ENCODE data around the gene LRP5. TPM values are rescaled to one million over a fixed set of nuclear protein-coding genes. Genes with fewer than 3 reads are reported as not detected.
"Not testable (repeated sequence)": the region's sequence is repeated elsewhere in the genome, so short reads cannot be mapped to it uniquely, and the experiment has no call there.

LRP5 gene
- total and polyA plus RNA-seq, 4 experiments from 2014 or later: 0.61 to 1.9 (median 1.4) TPM; not detected in 1

DNA sequence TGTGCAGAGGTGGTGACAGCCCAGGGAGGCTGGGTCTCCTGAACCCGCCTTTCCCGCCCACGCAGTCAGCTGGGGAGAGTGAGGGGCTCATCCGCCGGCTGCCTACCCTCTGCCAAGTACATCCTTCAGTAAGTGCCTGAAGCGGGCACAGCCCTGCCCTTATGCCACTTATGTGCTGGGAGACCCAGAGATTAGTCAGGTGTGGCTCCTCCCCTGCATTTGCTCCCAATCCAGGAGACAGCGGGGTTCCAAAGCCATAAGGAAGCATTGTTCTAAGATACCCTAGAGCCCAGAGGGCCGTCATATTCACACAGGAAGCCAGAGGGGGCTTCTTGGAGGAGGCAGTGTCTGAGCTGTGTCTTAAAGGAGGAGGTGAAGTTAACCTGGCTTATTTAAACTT lies 142.4 kb downstream of the LRP5 start:
- no peak for DNase-seq
- H3K27me3 Mint-ChIP-seq: no peaks in the 10 kb centered on the region
- H3K4me1 Mint-ChIP-seq: peaks cover 0 to 2% (median under 1%) of the 10 kb centered on the region in 4 donors
- Histone ChIP-seq H3K36me3 (ENCODE audit: insufficient read depth, low read length) (no peaks in the 10 kb centered on the region), H3K27ac (ENCODE audit: low read depth, low read length) (no peak overlapping the region), H3K4me3 (ENCODE audit: low read length in 2 of 2) (no peak overlapping the region), H3K27me3 (ENCODE audit: insufficient read depth, low read length) (no peaks in the 10 kb centered on the region), H3K4me1 (ENCODE audit: insufficient read depth, low read length) (peaks cover 5% of the 10 kb centered on the region), H3K9me3 (ENCODE audit: control insufficient read depth in 1 of 2, low read length in 2 of 2) (no peaks in the 10 kb centered on the region)
- peaks cover 0 to 1% (median 0%) of the 10 kb centered on the region in 8 donors for H3K9me3 Mint-ChIP-seq
- no peak overlapping the region for H3K4me3 Mint-ChIP-seq
- no peak overlapping the region for H3K27ac Mint-ChIP-seq
- H3K36me3 Mint-ChIP-seq: no peaks in the 10 kb centered on the region
- POLR2A ChIA-PET (ENCODE audit: partially characterized antibody): no interaction called here
- intact Hi-C loops (cut with micrococcal nuclease): no loop called here
- CTCF ChIA-PET (ENCODE audit: partially characterized antibody): no interaction called here

DNA sequence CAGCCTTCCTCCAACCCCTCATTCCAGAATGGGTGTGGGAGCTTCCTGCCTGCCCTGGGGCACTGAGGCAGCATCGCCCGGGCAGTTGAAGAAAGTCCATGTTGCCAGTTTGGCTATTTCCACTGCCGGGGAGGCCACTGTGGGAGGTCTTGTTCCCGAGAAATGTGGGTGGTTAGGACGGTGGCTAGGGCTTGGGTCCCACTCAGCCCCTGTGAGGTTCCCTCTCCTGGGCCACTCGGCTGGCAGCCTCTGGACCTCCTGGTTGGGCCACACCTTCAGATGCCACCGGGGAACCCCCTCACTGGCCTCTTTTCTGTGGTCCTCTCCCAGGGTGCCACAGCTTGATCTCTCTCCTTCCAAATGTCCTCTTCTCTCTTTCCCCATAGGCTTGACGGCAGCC lies 143.1 kb downstream of the LRP5 start:
- peaks cover 0 to 6% of the 10 kb centered on the region in 2 donors for H3K27me3 Mint-ChIP-seq
- peak overlapping the region in 1 of 7 donors; percentile 38 for H3K27ac Mint-ChIP-seq
- CTCF ChIA-PET (ENCODE audit: partially characterized antibody): no interaction called here

DNA sequence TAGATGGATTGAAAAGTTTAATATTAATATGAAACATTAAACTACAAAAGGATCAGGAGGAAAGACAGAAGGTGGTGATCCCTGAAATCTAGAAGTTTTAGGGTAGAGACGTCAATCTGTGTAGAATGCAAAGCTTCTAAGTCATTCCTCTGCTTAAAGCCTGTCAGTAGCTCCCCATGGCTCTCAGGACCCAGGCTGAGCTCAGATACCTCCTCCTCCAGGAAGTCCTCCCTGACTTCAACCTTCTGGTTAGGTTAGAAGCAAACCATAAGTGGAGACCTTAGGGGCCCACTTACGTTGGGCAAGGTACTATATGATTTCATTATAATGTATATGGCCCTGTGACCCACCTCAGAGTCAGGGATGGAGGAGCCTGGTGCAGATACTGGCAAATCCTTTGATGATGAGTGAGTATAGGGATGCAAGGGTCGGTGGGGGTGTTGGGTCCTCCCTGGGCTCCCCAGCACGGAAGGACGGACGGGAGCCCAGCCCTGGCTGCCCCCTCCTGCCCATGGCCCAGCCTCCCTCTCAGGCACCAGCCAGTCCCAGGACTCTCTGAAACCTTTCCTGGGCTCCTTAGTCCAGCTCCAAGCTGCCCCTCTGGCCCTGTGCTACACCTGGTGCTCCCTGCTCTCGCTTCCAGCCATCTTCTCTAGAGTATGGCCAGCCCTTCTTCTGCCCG lies 145.0 kb downstream of the LRP5 start:
- peaks cover 0 to 6% of the 10 kb centered on the region in 2 donors for H3K27me3 Mint-ChIP-seq
- POLR2A ChIA-PET (ENCODE audit: partially characterized antibody): no interaction called here

More for the DNA sequence above, 143.1 kb downstream of the LRP5 start:
- no peak overlapping the region for H3K4me3 Mint-ChIP-seq
- intact Hi-C loops (cut with micrococcal nuclease): no loop called here
- H3K4me1 ChIP-seq (ENCODE audit: insufficient read depth, low read length): peaks cover 7% of the 10 kb centered on the region
- no peaks in the 10 kb centered on the region for H3K36me3 ChIP-seq (ENCODE audit: insufficient read depth, low read length)
- no peak overlapping the region for H3K4me3 ChIP-seq (ENCODE audit: low read length in 2 of 2)
- H3K9me3 ChIP-seq (ENCODE audit: control insufficient read depth in 1 of 2, low read length in 2 of 2): no peaks in the 10 kb centered on the region
- no peaks in the 10 kb centered on the region for H3K9me3 Mint-ChIP-seq
- DNase-seq: no peak
- POLR2A ChIA-PET (ENCODE audit: partially characterized antibody): no interaction called here
- peaks cover 0 to 6% of the 10 kb centered on the region in 2 donors for H3K36me3 Mint-ChIP-seq
- peaks cover 2 to 9% (median 4%) of the 10 kb centered on the region in 4 donors for H3K4me1 Mint-ChIP-seq
- H3K27ac ChIP-seq (ENCODE audit: low read depth, low read length): no peak overlapping the region
- no peaks in the 10 kb centered on the region for H3K27me3 ChIP-seq (ENCODE audit: insufficient read depth, low read length)

DNA sequence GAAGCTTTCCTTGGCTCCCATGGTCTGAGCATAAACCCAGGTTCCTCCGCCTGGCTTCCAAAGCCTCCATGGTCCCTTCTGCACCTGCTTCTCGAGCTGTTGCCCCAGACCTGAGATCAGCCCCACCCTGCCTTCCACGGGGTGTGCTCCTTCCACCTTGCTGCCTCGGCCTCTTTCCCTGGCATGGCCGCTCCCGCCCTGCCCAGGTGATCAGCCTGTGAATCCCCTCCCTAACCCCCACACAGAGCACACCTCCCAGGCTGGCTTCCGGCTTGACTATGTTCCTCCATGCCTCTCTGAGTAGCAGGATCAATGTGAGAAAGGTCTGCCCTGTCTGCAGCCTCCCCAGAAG lies 145.5 kb downstream of the LRP5 start:
- H3K36me3 Mint-ChIP-seq: peaks cover 3 to 12% of the 10 kb centered on the region in 2 donors
- H3K27ac Mint-ChIP-seq: peak overlapping the region in 4 of 7 donors; percentile 27 to 100 (median 44)
- H3K9me3 ChIP-seq (ENCODE audit: control insufficient read depth in 1 of 2, low read length in 2 of 2): no peaks in the 10 kb centered on the region
- H3K36me3 ChIP-seq (ENCODE audit: insufficient read depth, low read length): no peaks in the 10 kb centered on the region
- no peaks in the 10 kb centered on the region for H3K9me3 Mint-ChIP-seq
- POLR2A ChIA-PET (ENCODE audit: partially characterized antibody): no interaction called here
- no peaks in the 10 kb centered on the region for H3K27me3 ChIP-seq (ENCODE audit: insufficient read depth, low read length)
- no peak overlapping the region for H3K27ac ChIP-seq (ENCODE audit: low read depth, low read length)
- peaks cover 0 to 6% of the 10 kb centered on the region in 2 donors for H3K27me3 Mint-ChIP-seq
- H3K4me1 Mint-ChIP-seq: peaks cover 9 to 24% (median 14%) of the 10 kb centered on the region in 4 donors
- intact Hi-C loops (cut with micrococcal nuclease): no loop called here
- no peak for DNase-seq
- H3K4me1 ChIP-seq (ENCODE audit: insufficient read depth, low read length): peaks cover 21% of the 10 kb centered on the region
- H3K4me3 ChIP-seq (ENCODE audit: low read length in 2 of 2): no peak overlapping the region
- H3K4me3 Mint-ChIP-seq: peak overlapping the region in 3 of 8 donors; percentile 29 to 57 (median 43)
- CTCF ChIA-PET (ENCODE audit: partially characterized antibody): interaction anchor here (1.6 kb wide), 1 partner anchor 11 kb away, joined by 5 read pairs; no protein-coding TSS in a partner anchor

More for the DNA sequence above, 145.0 kb downstream of the LRP5 start:
- Histone ChIP-seq H3K9me3 (ENCODE audit: control insufficient read depth in 1 of 2, low read length in 2 of 2) (no peaks in the 10 kb centered on the region), H3K4me1 (ENCODE audit: insufficient read depth, low read length) (peaks cover 16% of the 10 kb centered on the region), H3K4me3 (ENCODE audit: low read length in 2 of 2) (no peak overlapping the region), H3K36me3 (ENCODE audit: insufficient read depth, low read length) (no peaks in the 10 kb centered on the region), H3K27me3 (ENCODE audit: insufficient read depth, low read length) (no peaks in the 10 kb centered on the region), H3K27ac (ENCODE audit: low read depth, low read length) (no peak overlapping the region)
- intact Hi-C loops (cut with micrococcal nuclease): no loop called here
- Mint-ChIP-seq H3K4me1 (peaks cover 4 to 18% (median 9%) of the 10 kb centered on the region in 4 donors), H3K4me3 (no peak overlapping the region), H3K36me3 (peaks cover 0 to 9% of the 10 kb centered on the region in 2 donors), H3K9me3 (no peaks in the 10 kb centered on the region), H3K27ac (peak overlapping the region in 2 of 7 donors; percentile 29 to 100)
- CTCF ChIA-PET (ENCODE audit: partially characterized antibody): interaction anchor here (1.6 kb wide), 1 partner anchor 11 kb away, joined by 5 read pairs; no protein-coding TSS in a partner anchor
- DNase-seq: no peak

DNA sequence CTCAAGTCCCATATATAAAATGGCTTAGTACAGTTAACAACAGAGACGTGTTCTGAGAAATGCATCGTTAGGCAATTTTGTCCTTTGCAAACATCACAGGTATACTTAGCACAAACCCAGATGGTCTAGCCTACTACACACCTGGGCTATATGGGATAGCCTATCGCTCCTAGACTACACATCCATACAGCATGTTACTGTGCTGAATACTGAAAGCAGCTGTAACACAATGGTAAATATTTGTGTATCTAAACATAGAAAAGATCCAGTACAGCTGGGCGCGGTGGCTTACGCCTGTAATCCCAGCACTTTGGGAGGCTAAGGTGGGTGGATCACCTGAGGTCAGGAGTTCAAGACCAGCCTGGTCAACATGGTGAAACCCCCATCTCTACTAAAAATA lies 145.9 kb downstream of the LRP5 start:
- CTCF ChIA-PET (ENCODE audit: partially characterized antibody); intact Hi-C loops (cut with micrococcal nuclease); H3K9me3 ChIP-seq (ENCODE audit: control insufficient read depth in 1 of 2, low read length in 2 of 2); POLR2A ChIA-PET (ENCODE audit: partially characterized antibody); H3K27me3 Mint-ChIP-seq; H3K9me3 Mint-ChIP-seq; H3K27ac ChIP-seq (ENCODE audit: low read depth, low read length); H3K36me3 ChIP-seq (ENCODE audit: insufficient read depth, low read length); H3K4me3 ChIP-seq (ENCODE audit: low read length in 2 of 2); DNase-seq; H3K27me3 ChIP-seq (ENCODE audit: insufficient read depth, low read length): not testable (repeated sequence)
- Mint-ChIP-seq H3K4me3 (peak overlapping the region in 3 of 8 donors; percentile 29 to 57 (median 43)), H3K4me1 (peaks cover 11 to 27% (median 17%) of the 10 kb centered on the region in 4 donors), H3K36me3 (peaks cover 3 to 12% of the 10 kb centered on the region in 2 donors), H3K27ac (peak overlapping the region in 2 of 7 donors; percentile 27 to 100)
- peaks cover 26% of the 10 kb centered on the region for H3K4me1 ChIP-seq (ENCODE audit: insufficient read depth, low read length)

DNA sequence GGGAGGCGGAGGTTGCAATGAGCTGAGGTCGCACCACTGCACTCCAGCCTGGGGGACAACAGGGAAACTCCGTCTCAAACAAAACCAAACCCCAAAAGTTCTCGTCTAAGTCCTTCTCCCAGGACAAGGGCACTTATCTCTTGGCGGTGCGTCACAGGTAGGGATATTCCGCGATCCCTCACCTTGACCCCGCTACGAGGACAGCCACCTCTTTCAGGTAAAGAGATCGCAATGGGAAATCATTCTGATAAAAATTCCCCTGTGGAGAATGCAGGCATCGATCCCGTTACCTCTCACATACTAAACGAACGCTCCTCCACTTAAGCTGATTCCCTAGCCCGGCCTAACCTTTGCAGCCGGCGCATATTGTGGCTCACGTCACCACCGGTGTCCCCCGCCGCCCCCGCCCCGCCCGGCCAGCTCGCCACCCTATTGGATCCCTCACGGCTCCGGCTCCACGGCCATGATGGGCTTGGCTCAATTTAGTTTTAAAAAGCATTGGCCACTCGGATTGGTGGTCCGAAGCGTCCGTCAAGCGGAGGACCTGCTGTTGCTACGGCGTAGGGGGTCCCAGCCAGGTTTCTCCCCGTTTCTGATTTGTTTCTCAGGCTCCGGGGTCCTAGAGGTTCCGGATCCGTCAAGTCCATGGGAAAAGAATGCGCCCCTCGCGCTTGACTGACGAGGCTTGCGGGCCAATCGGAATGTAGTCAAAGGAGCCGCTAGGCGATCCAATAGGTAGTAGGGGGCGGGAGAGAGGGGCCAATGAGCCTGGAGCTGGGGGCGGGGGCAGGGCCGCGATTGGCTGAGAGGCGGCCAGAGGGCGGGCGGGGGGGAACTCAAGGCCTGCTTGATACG lies 147.7 kb downstream of the LRP5 start:
- Mint-ChIP-seq H3K4me1 (peaks cover 22 to 44% (median 32%) of the 10 kb centered on the region in 4 donors), H3K27me3 (peaks cover 0 to 6% of the 10 kb centered on the region in 2 donors), H3K36me3 (peaks cover 3 to 14% of the 10 kb centered on the region in 2 donors), H3K27ac (peak overlapping the region; percentile 98 to 100 (median 99)), H3K4me3 (peak overlapping the region; percentile 93 to 99 (median 95)), H3K9me3 (no peaks in the 10 kb centered on the region)
- Histone ChIP-seq H3K36me3 (ENCODE audit: insufficient read depth, low read length) (no peaks in the 10 kb centered on the region), H3K4me3 (ENCODE audit: low read length in 2 of 2) (peak overlapping the region; percentile 75 to 90), H3K4me1 (ENCODE audit: insufficient read depth, low read length) (peaks cover 44% of the 10 kb centered on the region), H3K27ac (ENCODE audit: low read depth, low read length) (peak overlapping the region; percentile 93), H3K9me3 (ENCODE audit: control insufficient read depth in 1 of 2, low read length in 2 of 2) (no peaks in the 10 kb centered on the region), H3K27me3 (ENCODE audit: insufficient read depth, low read length) (no peaks in the 10 kb centered on the region)
- peak; percentile 95 to 97 (median 96) for DNase-seq
- intact Hi-C loops (cut with micrococcal nuclease): loop anchor here (5.0 to 10.0 kb wide), 4 partner anchors 47 to 385 kb away; partner anchors contain the start of genes C11orf24, CPT1A and KMT5B
- CTCF ChIA-PET (ENCODE audit: partially characterized antibody): interaction anchor here (0.8 to 1.4 kb wide), 2 partner anchors 9 to 251 kb away, joined by 3 to 4 read pairs; no protein-coding TSS in a partner anchor
- POLR2A ChIA-PET (ENCODE audit: partially characterized antibody): interaction anchor here (0.6 to 1.8 kb wide), 7 partner anchors 8 to 267 kb away, joined by 3 to 9 read pairs (median 4); partner anchors contain the start of gene C11orf24

Measured in CD4-positive, alpha-beta memory T cell (primary cell).